Neuronal stem cell (in vitro differentiated cells): ENCODE results near the gene JAK1.

Experiments used
- DNase-seq: peaks from one replicate; pipeline ENCODE4 v3.0.0-alpha.2; 2013; ENCODE audit warnings: low spot score
- H2AFZ ChIP-seq: one replicate; pipeline ENCODE4 v1.6.1; 2013; ENCODE audit warnings: mild to moderate bottlenecking, low read length, inconsistent platforms
- H2AK5ac ChIP-seq: 2 replicates; pipeline ENCODE4 v1.6.1; 2013; ENCODE audit warnings: low read depth, mild to moderate bottlenecking, inconsistent platforms, low read length, moderate library complexity, mixed read lengths
- H2BK120ac ChIP-seq: 2 replicates; pipeline ENCODE4 v1.6.1; 2013; ENCODE audit warnings: low read depth, mild to moderate bottlenecking, inconsistent platforms, low read length, moderate library complexity, mixed read lengths
- H2BK12ac ChIP-seq: one replicate; pipeline ENCODE4 v1.6.1; 2013; ENCODE audit warnings: low read length, inconsistent platforms
- H2BK15ac ChIP-seq: 2 replicates; pipeline ENCODE4 v1.6.1; 2013; ENCODE audit warnings: mild to moderate bottlenecking, low read length, inconsistent platforms, mixed read lengths
- H2BK5ac ChIP-seq: one replicate; pipeline ENCODE4 v1.6.1; 2013; ENCODE audit warnings: inconsistent platforms, mild to moderate bottlenecking, low read length, moderate library complexity
- H3K14ac ChIP-seq: one replicate; pipeline ENCODE4 v1.6.1; 2013; ENCODE audit warnings: low read length, inconsistent platforms
- H3K18ac ChIP-seq: 2 replicates; pipeline ENCODE4 v1.6.1; 2013; ENCODE audit warnings: low read length, inconsistent platforms
- H3K23ac ChIP-seq: 2 replicates; pipeline ENCODE4 v1.6.1; 2013; ENCODE audit warnings: low read depth, mild to moderate bottlenecking, mixed read lengths, low read length, inconsistent platforms; ENCODE audit not compliant: poor library complexity
- H3K27ac ChIP-seq: replicated peaks from 3 replicates; pipeline ENCODE4 v1.5.1; 2013; ENCODE audit warnings: low read length, inconsistent platforms
- H3K27me3 ChIP-seq, 3 experiments: 2 replicates each; pipeline ENCODE4 v1.6.1; 2013; ENCODE audit warnings: low read length in 3 of 3, mild to moderate bottlenecking in 2 of 3, inconsistent platforms in 1 of 3, low read depth in 1 of 3, mixed read lengths in 1 of 3, moderate library complexity in 1 of 3; ENCODE audit not compliant: control insufficient read depth in 3 of 3, insufficient read depth in 3 of 3
- H3K36me3 ChIP-seq, 2 donors: replicated peaks in 1 of 2; 2 replicates each; pipeline ENCODE4 v1.6.1; 2013; ENCODE audit warnings: low read length in 2 of 2; ENCODE audit not compliant: control insufficient read depth in 2 of 2, insufficient read depth in 2 of 2
- H3K4ac ChIP-seq: 2 replicates; pipeline ENCODE4 v1.6.1; 2013; ENCODE audit warnings: inconsistent platforms, mild to moderate bottlenecking, low read length, moderate library complexity
- H3K4me1 ChIP-seq, 2 donors: 1 replicate in 1 of 2; 2 replicates in 1 of 2; pipeline ENCODE4 v1.6.1; 2013; ENCODE audit warnings: low read length in 2 of 2, low read depth in 1 of 2; ENCODE audit not compliant: control insufficient read depth in 2 of 2, insufficient read depth in 1 of 2
- H3K4me2 ChIP-seq: one replicate; pipeline ENCODE4 v1.6.1; 2013; ENCODE audit warnings: mild to moderate bottlenecking, low read length, inconsistent platforms; ENCODE audit not compliant: insufficient read depth, poor library complexity, severe bottlenecking
- H3K4me3 ChIP-seq, 2 donors: 2 replicates each; pipeline ENCODE4 v1.5.1; 2013; ENCODE audit warnings: low read length in 2 of 2, mild to moderate bottlenecking in 2 of 2, inconsistent platforms in 1 of 2, moderate library complexity in 1 of 2
- H3K79me1 ChIP-seq: one replicate; pipeline ENCODE4 v1.6.1; 2013; ENCODE audit warnings: low read depth, mild to moderate bottlenecking, inconsistent platforms, low read length, moderate library complexity
- H3K9ac ChIP-seq: one replicate; pipeline ENCODE4 v1.6.1; 2013; ENCODE audit warnings: mild to moderate bottlenecking, low read depth, low read length, inconsistent platforms; ENCODE audit not compliant: poor library complexity
- H3K9me3 ChIP-seq, 2 donors: replicated peaks in 1 of 2; 2 replicates each; pipeline versions ENCODE3 to v1.6.1; 2013; ENCODE audit warnings: low read length in 2 of 2, mild to moderate bottlenecking in 2 of 2, inconsistent platforms in 1 of 2, low read depth in 1 of 2, mixed read lengths in 1 of 2, moderate library complexity in 1 of 2; ENCODE audit not compliant: control insufficient read depth in 2 of 2, insufficient read depth in 1 of 2
- H4K8ac ChIP-seq: one replicate; pipeline ENCODE4 v1.6.1; 2013; ENCODE audit warnings: low read depth, mild to moderate bottlenecking, inconsistent platforms, low read length, moderate library complexity
- H4K91ac ChIP-seq: one replicate; pipeline ENCODE4 v1.6.1; 2013; ENCODE audit warnings: low read length, low read depth, mild to moderate bottlenecking, inconsistent platforms; ENCODE audit not compliant: poor library complexity
- WGBS, 2 donors: extraction: QIAGEN DNeasy Blood & Tissue Kit; methylation state at CpG; one replicate each; pipeline ENCODE4 v1.1.7; 2013; ENCODE audit warnings: missing lambda C conversion rate in 2 of 2, mixed read lengths in 1 of 2; ENCODE audit not compliant: insufficient read length in 2 of 2, insufficient replicate concordance in 1 of 2; ENCODE audit errors: extremely low coverage in 2 of 2; 5-methylcytosine and 5-hydroxymethylcytosine counted together

The JAK1 gene

GRCh38 chr1:64880449-64880848, 85.9 kb downstream of the JAK1 start:
- Histone ChIP-seq H4K91ac (no peak overlapping the region), H3K27ac (no peak overlapping the region), H2BK15ac (no peak overlapping the region), H3K18ac (no peak overlapping the region), H3K4me2 (no peak overlapping the region), H3K9me3 (no peaks in the 10 kb centered on the region), H3K4ac (no peak overlapping the region), H3K23ac (no peak overlapping the region), H3K4me3 (no peak overlapping the region), H3K79me1 (no peaks in the 10 kb centered on the region), H4K8ac (no peak overlapping the region), H2AK5ac (no peak overlapping the region), H3K9ac (no peak overlapping the region), H2BK5ac (no peak overlapping the region), H3K14ac (no peak overlapping the region), H3K36me3 (peaks cover 0 to 13% of the 10 kb centered on the region in 2 donors), H3K27me3 (peaks cover 0 to 8% (median 0%) of the 10 kb centered on the region in 3 experiments), H2BK12ac (no peak overlapping the region), H3K4me1 (peaks cover 0 to 2% of the 10 kb centered on the region in 2 donors), H2AFZ (no peak overlapping the region), H2BK120ac (no peak overlapping the region)
- no peak for DNase-seq
- no CpG with 5 or more reads among the region's 4 CpGs for WGBS, 2 donors

- H2BK15ac ChIP-seq: no peak overlapping the region
- H2AK5ac ChIP-seq: no peak overlapping the region
- no peak overlapping the region for H4K91ac ChIP-seq
- peaks cover 0 to 2% of the 10 kb centered on the region in 2 donors for H3K4me1 ChIP-seq
- H4K8ac ChIP-seq: no peak overlapping the region
- H3K27me3 ChIP-seq: peaks cover 0 to 2% (median 0%) of the 10 kb centered on the region in 3 experiments
- no peak overlapping the region for H3K23ac ChIP-seq
- no peak overlapping the region for H3K9ac ChIP-seq
- no peaks in the 10 kb centered on the region for H3K79me1 ChIP-seq
- no peak overlapping the region for H3K27ac ChIP-seq
- H2AFZ ChIP-seq: no peak overlapping the region
- no peak overlapping the region for H3K14ac ChIP-seq
- peaks cover 0 to 14% of the 10 kb centered on the region in 2 donors for H3K36me3 ChIP-seq
- H3K9me3 ChIP-seq: no peaks in the 10 kb centered on the region
- no peak for DNase-seq
- H3K4ac ChIP-seq: no peak overlapping the region
- H3K4me2 ChIP-seq: no peak overlapping the region
- H2BK120ac ChIP-seq: no peak overlapping the region
- no peak overlapping the region for H3K4me3 ChIP-seq
- no peak overlapping the region for H2BK5ac ChIP-seq
- no CpG with 5 or more reads among the region's 12 CpGs for WGBS, 2 donors
- H2BK12ac ChIP-seq: no peak overlapping the region
- H3K18ac ChIP-seq: no peak overlapping the region
Measured at GRCh38 chr1:64878931-64879611, 87.3 kb downstream of the JAK1 start.

- no peak overlapping the region for H4K91ac ChIP-seq
- H3K23ac ChIP-seq: no peak overlapping the region
- no peak overlapping the region for H2AK5ac ChIP-seq
- H2AFZ ChIP-seq: no peak overlapping the region
- H2BK120ac ChIP-seq: no peak overlapping the region
- no peak overlapping the region for H3K4ac ChIP-seq
- H2BK15ac ChIP-seq: no peak overlapping the region
- no peak overlapping the region for H3K9ac ChIP-seq
- H3K9me3 ChIP-seq: no peaks in the 10 kb centered on the region
- H4K8ac ChIP-seq: no peak overlapping the region
- peaks cover 0 to 2% of the 10 kb centered on the region in 2 donors for H3K4me1 ChIP-seq
- no peak overlapping the region for H3K18ac ChIP-seq
- no peak overlapping the region for H2BK5ac ChIP-seq
- no peak overlapping the region for H3K27ac ChIP-seq
- no peak overlapping the region for H2BK12ac ChIP-seq
- no peaks in the 10 kb centered on the region for H3K27me3 ChIP-seq
- H3K4me2 ChIP-seq: no peak overlapping the region
- H3K4me3 ChIP-seq: no peak overlapping the region
- H3K79me1 ChIP-seq: no peaks in the 10 kb centered on the region
- H3K14ac ChIP-seq: no peak overlapping the region
- peaks cover 0 to 19% of the 10 kb centered on the region in 2 donors for H3K36me3 ChIP-seq
- DNase-seq: no peak
Measured at GRCh38 chr1:64878090-64878489, 88.3 kb downstream of the JAK1 start.

- peaks cover 0 to 2% of the 10 kb centered on the region in 2 donors for H3K4me1 ChIP-seq
- no peak overlapping the region for H2BK5ac ChIP-seq
- H4K91ac ChIP-seq: no peak overlapping the region
- H3K79me1 ChIP-seq: no peaks in the 10 kb centered on the region
- no peak overlapping the region for H2BK15ac ChIP-seq
- no peak overlapping the region for H3K27ac ChIP-seq
- H3K4me2 ChIP-seq: no peak overlapping the region
- H3K9me3 ChIP-seq: no peaks in the 10 kb centered on the region
- H3K14ac ChIP-seq: no peak overlapping the region
- no CpG with 5 or more reads among the region's 1 CpG for WGBS, 2 donors
- no peak for DNase-seq
- no peak overlapping the region for H3K4ac ChIP-seq
- H2BK120ac ChIP-seq: no peak overlapping the region
- no peak overlapping the region for H2AK5ac ChIP-seq
- H2AFZ ChIP-seq: no peak overlapping the region
- no peak overlapping the region for H3K9ac ChIP-seq
- peaks cover 0 to 24% of the 10 kb centered on the region in 2 donors for H3K36me3 ChIP-seq
- no peak overlapping the region for H3K18ac ChIP-seq
- no peak overlapping the region for H2BK12ac ChIP-seq
- no peak overlapping the region for H4K8ac ChIP-seq
- no peaks in the 10 kb centered on the region for H3K27me3 ChIP-seq
- no peak overlapping the region for H3K4me3 ChIP-seq
- H3K23ac ChIP-seq: no peak overlapping the region
Measured at GRCh38 chr1:64877598-64877997, 88.8 kb downstream of the JAK1 start.
